IMR-90 (cell line): ENCODE data around the gene RERE.

Experiments used
- CHD1 ChIP-seq: IDR thresholded peaks from 2 replicates; pipeline ENCODE4 v1.6.1; 2012; ENCODE audit warnings: low read depth, low read length, improper control_type of control experiment
- CTCF ChIP-seq: conservative IDR thresholded peaks from 2 replicates; pipeline ENCODE4 v1.5.1; 2012; ENCODE audit warnings: mild to moderate bottlenecking, low read depth, low read length, improper control_type of control experiment
- ELK1 ChIP-seq: fragments of 150-350 bp; IDR thresholded peaks from 2 replicates; pipeline ENCODE4 v1.6.1; 2016; ENCODE audit warnings: low read depth, mild to moderate bottlenecking, low read length, moderate library complexity, borderline replicate concordance
- MAFK ChIP-seq: IDR thresholded peaks from 2 replicates; pipeline ENCODE4 v1.6.1; 2012; ENCODE audit warnings: low read depth, low read length, improper control_type of control experiment
- MXI1 ChIP-seq: IDR thresholded peaks from 2 replicates; pipeline ENCODE4 v1.6.1; 2012; ENCODE audit warnings: low read depth, mild to moderate bottlenecking, low read length, moderate library complexity, borderline replicate concordance
- POLR2A ChIP-seq: IDR thresholded peaks from 2 replicates; pipeline ENCODE4 v1.6.1; 2012; ENCODE audit warnings: mild to moderate bottlenecking, low read depth, low read length
- RAD21 ChIP-seq: IDR thresholded peaks from 2 replicates; pipeline ENCODE4 v1.6.1; 2012; ENCODE audit warnings: low read length, improper control_type of control experiment

DNA sequence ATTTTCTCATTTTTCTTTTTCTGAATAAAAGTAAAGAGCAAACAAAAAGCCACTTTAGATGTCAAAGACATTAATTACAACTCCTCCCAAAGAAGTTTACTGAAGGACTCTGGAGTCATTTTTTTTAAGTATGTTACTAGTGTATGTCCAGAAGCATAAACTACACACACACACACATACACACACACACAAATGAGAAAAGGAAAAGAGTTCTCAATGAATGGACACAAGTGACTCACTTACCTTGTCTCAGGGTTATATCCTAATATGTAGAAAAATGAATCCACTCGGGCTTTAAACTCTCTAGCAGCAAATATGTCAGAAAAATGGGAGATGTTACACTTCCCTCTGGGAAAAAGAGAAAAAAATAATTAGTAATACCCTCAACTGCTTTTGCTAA, 276.5 kb downstream of the RERE start:
- TF ChIP-seq RAD21 (no peak), CTCF (no peak), POLR2A (no peak), ELK1 (no peak), MXI1 (no peak), CHD1 (no peak), MAFK (no peak)
